ENCODE measurements around the gene PARD3.

PARD3 gene

GRCh38 chr10:34231441-34232180 is 583.5 kb downstream of the PARD3 start:
- no peaks in the 10 kb centered on the region for H3K9me3 ChIP-seq (ENCODE audit: insufficient read depth, low read depth, low read length)
- TF ChIP-seq EZH2phosphoT487 (IDR thresholded peaks at IDR 0.05; ENCODE audit: borderline replicate concordance): no peak
- TF ChIP-seq CTCF (conservative IDR thresholded peaks at IDR 0.05; ENCODE audit: low read length): no peak
- no peak overlapping the region for H2AFZ ChIP-seq (ENCODE audit: low read length)
- H3K4me1 ChIP-seq (ENCODE audit: insufficient read depth, low read length, poor library complexity, severe bottlenecking): peaks cover 25% of the 10 kb centered on the region
- H3K79me2 ChIP-seq (ENCODE audit: insufficient read depth, low read length): no peaks in the 10 kb centered on the region
- H3K4me2 ChIP-seq (ENCODE audit: low read depth, low read length, poor library complexity, severe bottlenecking): no peak overlapping the region
- no peaks in the 10 kb centered on the region for H3F3A ChIP-seq (ENCODE audit: low read depth)
- H3K9ac ChIP-seq (ENCODE audit: low read depth, low read length, poor library complexity, severe bottlenecking): no peak overlapping the region
- no peaks in the 10 kb centered on the region for H4K20me1 ChIP-seq (ENCODE audit: insufficient read depth, low read length, poor library complexity, severe bottlenecking)
- no peaks in the 10 kb centered on the region for H3K27me3 ChIP-seq (ENCODE audit: insufficient read depth, low read length, poor library complexity, severe bottlenecking)
- H3K4me3 ChIP-seq (ENCODE audit: low read length, poor library complexity, severe bottlenecking): no peak overlapping the region
- H3K9me2 ChIP-seq (replicated peaks; ENCODE audit: low read depth, low read length): no peaks in the 10 kb centered on the region
- H3K36me3 ChIP-seq (ENCODE audit: insufficient read depth, low read length): no peaks in the 10 kb centered on the region

- H3K4me1 ChIP-seq (ENCODE audit: insufficient read depth, low read length, poor library complexity, severe bottlenecking): peaks cover 11% of the 10 kb centered on the region
- no peak overlapping the region for H3K4me3 ChIP-seq (ENCODE audit: low read length, poor library complexity, severe bottlenecking)
- no peaks in the 10 kb centered on the region for H3K79me2 ChIP-seq (ENCODE audit: insufficient read depth, low read length)
- H3K27me3 ChIP-seq (ENCODE audit: insufficient read depth, low read length, poor library complexity, severe bottlenecking): no peaks in the 10 kb centered on the region
- H4K20me1 ChIP-seq (ENCODE audit: insufficient read depth, low read length, poor library complexity, severe bottlenecking): no peaks in the 10 kb centered on the region
- no peaks in the 10 kb centered on the region for H3K36me3 ChIP-seq (ENCODE audit: insufficient read depth, low read length)
- no peak overlapping the region for H2AFZ ChIP-seq (ENCODE audit: low read length)
- no peak for TF ChIP-seq EZH2phosphoT487 (IDR thresholded peaks at IDR 0.05; ENCODE audit: borderline replicate concordance)
- no peak for TF ChIP-seq CTCF (conservative IDR thresholded peaks at IDR 0.05; ENCODE audit: low read length)
- H3K9me3 ChIP-seq (ENCODE audit: insufficient read depth, low read depth, low read length): no peaks in the 10 kb centered on the region
- no peak overlapping the region for H3K9ac ChIP-seq (ENCODE audit: low read depth, low read length, poor library complexity, severe bottlenecking)
- no peaks in the 10 kb centered on the region for H3F3A ChIP-seq (ENCODE audit: low read depth)
- no peak overlapping the region for H3K4me2 ChIP-seq (ENCODE audit: low read depth, low read length, poor library complexity, severe bottlenecking)
- no peaks in the 10 kb centered on the region for H3K9me2 ChIP-seq (replicated peaks; ENCODE audit: low read depth, low read length)
Observed at GRCh38 chr10:34229917-34230316, 585.2 kb downstream of the PARD3 start.

- Histone ChIP-seq H4K20me1 (ENCODE audit: insufficient read depth, low read length, poor library complexity, severe bottlenecking) (no peaks in the 10 kb centered on the region), H3K27me3 (ENCODE audit: insufficient read depth, low read length, poor library complexity, severe bottlenecking) (no peaks in the 10 kb centered on the region), H3F3A (ENCODE audit: low read depth) (no peaks in the 10 kb centered on the region), H3K36me3 (ENCODE audit: insufficient read depth, low read length) (no peaks in the 10 kb centered on the region), H3K4me2 (ENCODE audit: low read depth, low read length, poor library complexity, severe bottlenecking) (no peak overlapping the region), H3K79me2 (ENCODE audit: insufficient read depth, low read length) (no peaks in the 10 kb centered on the region), H3K9me2 (replicated peaks; ENCODE audit: low read depth, low read length) (no peaks in the 10 kb centered on the region), H2AFZ (ENCODE audit: low read length) (no peak overlapping the region), H3K4me3 (ENCODE audit: low read length, poor library complexity, severe bottlenecking) (no peak overlapping the region), H3K9ac (ENCODE audit: low read depth, low read length, poor library complexity, severe bottlenecking) (no peak overlapping the region), H3K9me3 (ENCODE audit: insufficient read depth, low read depth, low read length) (no peaks in the 10 kb centered on the region), H3K4me1 (ENCODE audit: insufficient read depth, low read length, poor library complexity, severe bottlenecking) (peaks cover 13% of the 10 kb centered on the region)
- TF ChIP-seq CTCF (conservative IDR thresholded peaks at IDR 0.05; ENCODE audit: low read length) (no peak), EZH2phosphoT487 (IDR thresholded peaks at IDR 0.05; ENCODE audit: borderline replicate concordance) (no peak)
Observed at GRCh38 chr10:34228066-34228465, 587.0 kb downstream of the PARD3 start.

Data from Loucy (cell line).